Mammary epithelial cell (primary cell): ENCODE results near the gene RARB.

Experiments used
- EZH2 ChIP-seq: IDR thresholded peaks from 2 replicates; pipeline ENCODE4 v1.6.1; 2012; ENCODE audit warnings: low read length, inconsistent platforms, borderline replicate concordance
- TF ChIP-seq, protein P1 (sequence below), 2 donors: IDR thresholded peaks in 1 of 2; conservative IDR thresholded peaks in 1 of 2; 2 replicates each; pipeline ENCODE4 v1.5.1; 2011 to 2012; ENCODE audit warnings: inconsistent platforms in 2 of 2, low read length in 2 of 2, mild to moderate bottlenecking in 2 of 2, control low read depth in 1 of 2, low read depth in 1 of 2; ENCODE audit not compliant: insufficient read depth in 1 of 2; ENCODE audit errors: extremely low read depth in 1 of 2

DNA sequence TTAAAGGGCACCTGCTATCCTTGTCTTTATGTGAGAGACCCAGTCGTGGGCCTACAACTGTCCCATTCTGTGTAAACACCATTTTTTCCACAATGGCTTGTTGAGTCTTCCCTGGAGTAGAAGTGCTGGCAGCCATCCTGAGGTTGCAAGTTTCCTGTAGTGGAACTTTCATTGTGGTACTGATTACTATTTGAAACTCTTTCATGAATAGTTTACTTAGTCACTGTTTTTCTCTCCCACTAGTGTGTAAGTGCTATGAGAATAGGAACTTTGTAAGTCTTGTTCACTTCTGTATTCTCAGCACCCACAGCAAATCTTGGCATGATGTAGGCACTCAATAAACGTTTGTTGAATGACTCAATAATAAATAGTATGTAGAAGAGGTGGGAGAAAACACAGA is 48.6 kb downstream of the RARB start:
- TF ChIP-seq, protein P1, sequence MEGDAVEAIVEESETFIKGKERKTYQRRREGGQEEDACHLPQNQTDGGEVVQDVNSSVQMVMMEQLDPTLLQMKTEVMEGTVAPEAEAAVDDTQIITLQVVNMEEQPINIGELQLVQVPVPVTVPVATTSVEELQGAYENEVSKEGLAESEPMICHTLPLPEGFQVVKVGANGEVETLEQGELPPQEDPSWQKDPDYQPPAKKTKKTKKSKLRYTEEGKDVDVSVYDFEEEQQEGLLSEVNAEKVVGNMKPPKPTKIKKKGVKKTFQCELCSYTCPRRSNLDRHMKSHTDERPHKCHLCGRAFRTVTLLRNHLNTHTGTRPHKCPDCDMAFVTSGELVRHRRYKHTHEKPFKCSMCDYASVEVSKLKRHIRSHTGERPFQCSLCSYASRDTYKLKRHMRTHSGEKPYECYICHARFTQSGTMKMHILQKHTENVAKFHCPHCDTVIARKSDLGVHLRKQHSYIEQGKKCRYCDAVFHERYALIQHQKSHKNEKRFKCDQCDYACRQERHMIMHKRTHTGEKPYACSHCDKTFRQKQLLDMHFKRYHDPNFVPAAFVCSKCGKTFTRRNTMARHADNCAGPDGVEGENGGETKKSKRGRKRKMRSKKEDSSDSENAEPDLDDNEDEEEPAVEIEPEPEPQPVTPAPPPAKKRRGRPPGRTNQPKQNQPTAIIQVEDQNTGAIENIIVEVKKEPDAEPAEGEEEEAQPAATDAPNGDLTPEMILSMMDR (conservative IDR thresholded peaks at IDR 0.05 in 1 of 2, IDR thresholded peaks at IDR 0.05 in 1 of 2; ENCODE audit: extremely low read depth in 1 of 2, insufficient read depth in 1 of 2, low read depth in 1 of 2, low read length in 2 of 2): no peak
- no peak for TF ChIP-seq EZH2
